Neuronal stem cell (in vitro differentiated cells): ENCODE measurements around the gene QRICH2.
"Not testable (repeated sequence)": the region's sequence is repeated elsewhere in the genome, so short reads cannot be mapped to it uniquely, and the experiment has no call there.

Experiments
- DNase-seq: peaks from one replicate; pipeline ENCODE4 v3.0.0-alpha.2; 2013; ENCODE audit warnings: low spot score
- H2AFZ ChIP-seq: one replicate; pipeline ENCODE4 v1.6.1; 2013; ENCODE audit warnings: mild to moderate bottlenecking, low read length, inconsistent platforms
- H2AK5ac ChIP-seq: 2 replicates; pipeline ENCODE4 v1.6.1; 2013; ENCODE audit warnings: low read depth, mild to moderate bottlenecking, inconsistent platforms, low read length, moderate library complexity, mixed read lengths
- H2BK120ac ChIP-seq: 2 replicates; pipeline ENCODE4 v1.6.1; 2013; ENCODE audit warnings: low read depth, mild to moderate bottlenecking, inconsistent platforms, low read length, moderate library complexity, mixed read lengths
- H2BK12ac ChIP-seq: one replicate; pipeline ENCODE4 v1.6.1; 2013; ENCODE audit warnings: low read length, inconsistent platforms
- H2BK15ac ChIP-seq: 2 replicates; pipeline ENCODE4 v1.6.1; 2013; ENCODE audit warnings: mild to moderate bottlenecking, low read length, inconsistent platforms, mixed read lengths
- H2BK5ac ChIP-seq: one replicate; pipeline ENCODE4 v1.6.1; 2013; ENCODE audit warnings: inconsistent platforms, mild to moderate bottlenecking, low read length, moderate library complexity
- H3K14ac ChIP-seq: one replicate; pipeline ENCODE4 v1.6.1; 2013; ENCODE audit warnings: low read length, inconsistent platforms
- H3K18ac ChIP-seq: 2 replicates; pipeline ENCODE4 v1.6.1; 2013; ENCODE audit warnings: low read length, inconsistent platforms
- H3K23ac ChIP-seq: 2 replicates; pipeline ENCODE4 v1.6.1; 2013; ENCODE audit warnings: low read depth, mild to moderate bottlenecking, mixed read lengths, low read length, inconsistent platforms; ENCODE audit not compliant: poor library complexity
- H3K27ac ChIP-seq: replicated peaks from 3 replicates; pipeline ENCODE4 v1.5.1; 2013; ENCODE audit warnings: low read length, inconsistent platforms
- H3K27me3 ChIP-seq, 3 experiments: 2 replicates each; pipeline ENCODE4 v1.6.1; 2013; ENCODE audit warnings: low read length in 3 of 3, mild to moderate bottlenecking in 2 of 3, inconsistent platforms in 1 of 3, low read depth in 1 of 3, mixed read lengths in 1 of 3, moderate library complexity in 1 of 3; ENCODE audit not compliant: control insufficient read depth in 3 of 3, insufficient read depth in 3 of 3
- H3K36me3 ChIP-seq, 2 donors: replicated peaks in 1 of 2; 2 replicates each; pipeline ENCODE4 v1.6.1; 2013; ENCODE audit warnings: low read length in 2 of 2; ENCODE audit not compliant: control insufficient read depth in 2 of 2, insufficient read depth in 2 of 2
- H3K4ac ChIP-seq: 2 replicates; pipeline ENCODE4 v1.6.1; 2013; ENCODE audit warnings: inconsistent platforms, mild to moderate bottlenecking, low read length, moderate library complexity
- H3K4me1 ChIP-seq, 2 donors: 1 replicate in 1 of 2; 2 replicates in 1 of 2; pipeline ENCODE4 v1.6.1; 2013; ENCODE audit warnings: low read length in 2 of 2, low read depth in 1 of 2; ENCODE audit not compliant: control insufficient read depth in 2 of 2, insufficient read depth in 1 of 2
- H3K4me2 ChIP-seq: one replicate; pipeline ENCODE4 v1.6.1; 2013; ENCODE audit warnings: mild to moderate bottlenecking, low read length, inconsistent platforms; ENCODE audit not compliant: insufficient read depth, poor library complexity, severe bottlenecking
- H3K4me3 ChIP-seq, 2 donors: 2 replicates each; pipeline ENCODE4 v1.5.1; 2013; ENCODE audit warnings: low read length in 2 of 2, mild to moderate bottlenecking in 2 of 2, inconsistent platforms in 1 of 2, moderate library complexity in 1 of 2
- H3K79me1 ChIP-seq: one replicate; pipeline ENCODE4 v1.6.1; 2013; ENCODE audit warnings: low read depth, mild to moderate bottlenecking, inconsistent platforms, low read length, moderate library complexity
- H3K9ac ChIP-seq: one replicate; pipeline ENCODE4 v1.6.1; 2013; ENCODE audit warnings: mild to moderate bottlenecking, low read depth, low read length, inconsistent platforms; ENCODE audit not compliant: poor library complexity
- H3K9me3 ChIP-seq, 2 donors: replicated peaks in 1 of 2; 2 replicates each; pipeline versions ENCODE3 to v1.6.1; 2013; ENCODE audit warnings: low read length in 2 of 2, mild to moderate bottlenecking in 2 of 2, inconsistent platforms in 1 of 2, low read depth in 1 of 2, mixed read lengths in 1 of 2, moderate library complexity in 1 of 2; ENCODE audit not compliant: control insufficient read depth in 2 of 2, insufficient read depth in 1 of 2
- H4K8ac ChIP-seq: one replicate; pipeline ENCODE4 v1.6.1; 2013; ENCODE audit warnings: low read depth, mild to moderate bottlenecking, inconsistent platforms, low read length, moderate library complexity
- H4K91ac ChIP-seq: one replicate; pipeline ENCODE4 v1.6.1; 2013; ENCODE audit warnings: low read length, low read depth, mild to moderate bottlenecking, inconsistent platforms; ENCODE audit not compliant: poor library complexity
- WGBS, 2 donors: extraction: QIAGEN DNeasy Blood & Tissue Kit; methylation state at CpG; one replicate each; pipeline ENCODE4 v1.1.7; 2013; ENCODE audit warnings: missing lambda C conversion rate in 2 of 2, mixed read lengths in 1 of 2; ENCODE audit not compliant: insufficient read length in 2 of 2, insufficient replicate concordance in 1 of 2; ENCODE audit errors: extremely low coverage in 2 of 2; 5-methylcytosine and 5-hydroxymethylcytosine counted together

QRICH2 gene

GRCh38 chr17:76268991-76269981 lies 38.8 kb downstream of the QRICH2 start:
- H3K9me3 ChIP-seq: peaks cover 0 to 1% of the 10 kb centered on the region in 2 donors
- H3K79me1 ChIP-seq: peaks cover 19% of the 10 kb centered on the region
- no peak for DNase-seq
- H3K18ac ChIP-seq: no peak overlapping the region
- H3K27ac ChIP-seq: no peak overlapping the region
- H2AFZ ChIP-seq: no peak overlapping the region
- peak overlapping the region; percentile 24 for H3K9ac ChIP-seq
- H2BK5ac ChIP-seq: no peak overlapping the region
- no peak overlapping the region for H3K14ac ChIP-seq
- no peak overlapping the region for H3K4ac ChIP-seq
- no peak overlapping the region for H3K4me2 ChIP-seq
- H4K91ac ChIP-seq: no peak overlapping the region
- no peak overlapping the region for H4K8ac ChIP-seq
- peaks cover 8 to 51% of the 10 kb centered on the region in 2 donors for H3K36me3 ChIP-seq
- H2BK12ac ChIP-seq: no peak overlapping the region
- H3K4me3 ChIP-seq: no peak overlapping the region
- H3K23ac ChIP-seq: peak overlapping the region; percentile 31
- WGBS, 2 donors: no CpG with 5 or more reads among the region's 12 CpGs
- H2BK15ac ChIP-seq: no peak overlapping the region
- H2BK120ac ChIP-seq: no peak overlapping the region
- H2AK5ac ChIP-seq: peak overlapping the region; percentile 21
- H3K27me3 ChIP-seq: no peaks in the 10 kb centered on the region
- H3K4me1 ChIP-seq: peaks cover 24 to 30% of the 10 kb centered on the region in 2 donors

GRCh38 chr17:76268015-76268749 lies 39.9 kb downstream of the QRICH2 start:
- H2BK120ac ChIP-seq: no peak overlapping the region
- no peak overlapping the region for H3K23ac ChIP-seq
- no peak overlapping the region for H2BK12ac ChIP-seq
- no peak overlapping the region for H3K4me3 ChIP-seq
- H3K9me3 ChIP-seq: peaks cover 0 to 1% of the 10 kb centered on the region in 2 donors
- no peak overlapping the region for H3K14ac ChIP-seq
- WGBS, 2 donors: no CpG with 5 or more reads among the region's 9 CpGs
- no peak overlapping the region for H2AK5ac ChIP-seq
- no peak overlapping the region for H2BK15ac ChIP-seq
- no peak for DNase-seq
- no peaks in the 10 kb centered on the region for H3K27me3 ChIP-seq
- H4K8ac ChIP-seq: no peak overlapping the region
- H3K4me2 ChIP-seq: no peak overlapping the region
- peaks cover 8 to 51% of the 10 kb centered on the region in 2 donors for H3K36me3 ChIP-seq
- H3K18ac ChIP-seq: no peak overlapping the region
- no peak overlapping the region for H3K4ac ChIP-seq
- H3K9ac ChIP-seq: no peak overlapping the region
- no peak overlapping the region for H2AFZ ChIP-seq
- no peak overlapping the region for H2BK5ac ChIP-seq
- H4K91ac ChIP-seq: no peak overlapping the region
- peaks cover 24 to 31% of the 10 kb centered on the region in 2 donors for H3K4me1 ChIP-seq
- H3K27ac ChIP-seq: no peak overlapping the region
- peaks cover 15% of the 10 kb centered on the region for H3K79me1 ChIP-seq

GRCh38 chr17:76267581-76268001 lies 40.5 kb downstream of the QRICH2 start:
- not testable (repeated sequence) for H3K18ac ChIP-seq, H3K27me3 ChIP-seq, H2AK5ac ChIP-seq, H3K14ac ChIP-seq, H4K8ac ChIP-seq, H2BK15ac ChIP-seq, H2BK12ac ChIP-seq, H3K9me3 ChIP-seq, H3K9ac ChIP-seq, H2BK5ac ChIP-seq, H3K4me3 ChIP-seq, H4K91ac ChIP-seq, H3K27ac ChIP-seq, H3K4ac ChIP-seq, DNase-seq, H3K23ac ChIP-seq, H2AFZ ChIP-seq, H2BK120ac ChIP-seq, H3K4me2 ChIP-seq
- peaks cover 22 to 37% of the 10 kb centered on the region in 2 donors for H3K4me1 ChIP-seq
- peaks cover 14% of the 10 kb centered on the region for H3K79me1 ChIP-seq
- WGBS, 2 donors: no CpG with 5 or more reads among the region's 13 CpGs
- H3K36me3 ChIP-seq: peaks cover 8 to 51% of the 10 kb centered on the region in 2 donors
